ENCODE data around the gene CECR2.

The CECR2 gene

GRCh38 chr22:17369439-17370025 is at the start of gene CECR2:
CECR2 (plus strand) TSS chr22:17369460; CDS start chr22:17369784, 324 bp downstream.
- DNase-seq = peak in 1 of 2 experiments; percentile 30

- no peak for DNase-seq
These were observed 49.7 kb upstream of the CECR2 start for GRCh38 chr22:17319546-17319945.

GRCh38 chr22:17322511-17322910 is 46.7 kb upstream of the CECR2 start:
- no peak for DNase-seq

GRCh38 chr22:17331690-17332089 is 37.6 kb upstream of the CECR2 start:
- DNase-seq = no peak

- DNase-seq = no peak
These were observed 37.0 kb upstream of the CECR2 start for GRCh38 chr22:17332109-17332800.

- no peak for DNase-seq
These were observed 35.2 kb upstream of the CECR2 start for GRCh38 chr22:17334059-17334458.

- DNase-seq = no peak
These were observed 34.3 kb upstream of the CECR2 start for GRCh38 chr22:17334983-17335382.

- no peak for DNase-seq
These were observed 33.2 kb upstream of the CECR2 start for GRCh38 chr22:17336061-17336460.

- DNase-seq = no peak
These were observed 31.6 kb upstream of the CECR2 start for GRCh38 chr22:17337639-17338038.

- DNase-seq = no peak
These were observed 30.1 kb upstream of the CECR2 start for GRCh38 chr22:17339095-17339693.

GRCh38 chr22:17342361-17342760 is 26.9 kb upstream of the CECR2 start:
- no peak for DNase-seq

- no peak for DNase-seq
These were observed 25.5 kb upstream of the CECR2 start for GRCh38 chr22:17343766-17344165.

GRCh38 chr22:17346578-17346977 is 22.7 kb upstream of the CECR2 start:
- DNase-seq = no peak

GRCh38 chr22:17347724-17348123 is 21.5 kb upstream of the CECR2 start:
- DNase-seq = no peak

GRCh38 chr22:17348464-17349103 is 20.7 kb upstream of the CECR2 start:
- DNase-seq = no peak

GRCh38 chr22:17349172-17349571 is 20.1 kb upstream of the CECR2 start:
- DNase-seq = no peak

GRCh38 chr22:17350292-17350691 is 19.0 kb upstream of the CECR2 start:
- no peak for DNase-seq

GRCh38 chr22:17352798-17353197 is 16.5 kb upstream of the CECR2 start:
- DNase-seq = no peak

- DNase-seq = no peak
These were observed 11.6 kb upstream of the CECR2 start for GRCh38 chr22:17357688-17358087.

- no peak for DNase-seq
These were observed 10.8 kb upstream of the CECR2 start for GRCh38 chr22:17358415-17358814.

- no peak for DNase-seq
These were observed 9.8 kb upstream of the CECR2 start for GRCh38 chr22:17359501-17359900.

- DNase-seq = no peak
These were observed 2.9 kb upstream of the CECR2 start for GRCh38 chr22:17366329-17366728.

- peak in 1 of 2 experiments; percentile 42 for DNase-seq
These were observed 2.4 kb upstream of the CECR2 start for GRCh38 chr22:17366830-17367229.

GRCh38 chr22:17368144-17368543 is 1.1 kb upstream of the CECR2 start:
- DNase-seq = no peak

Data from activated CD4-positive, alpha-beta T cell treated with anti-CD3 and anti-CD28 coated beads, Interleukin-2, amount 50 U/mL, for 48 hours (primary cell).